ENCODE results near the gene CIB4. TPM values are rescaled to one million over a fixed set of nuclear protein-coding genes. Genes with fewer than 3 reads are reported as not detected.
"Not testable (repeated sequence)": the region's sequence is repeated elsewhere in the genome, so short reads cannot be mapped to it uniquely, and the experiment has no call there.

Gene CIB4
- total RNA-seq, 2 experiments from 2014 or later, result not detected

- peaks cover 5% of the 10 kb centered on the region for H3K9me3 Mint-ChIP-seq
- no peak overlapping the region for H3K27ac Mint-ChIP-seq
- peaks cover 10% of the 10 kb centered on the region for H3K27me3 Mint-ChIP-seq (ENCODE audit: low read depth)
- no peak for DNase-seq
- intact Hi-C loops (cut with micrococcal nuclease), result no loop called here
- CTCF ChIA-PET, result interaction anchor here (0.9 kb wide), 1 partner anchor 97 kb away, joined by 4 read pairs; no protein-coding TSS in a partner anchor
- no peak overlapping the region for H3K4me3 Mint-ChIP-seq
- no peaks in the 10 kb centered on the region for H3K4me1 Mint-ChIP-seq (ENCODE audit: low read depth)
- H3K36me3 Mint-ChIP-seq (ENCODE audit: low read depth), result no peaks in the 10 kb centered on the region
Measured at GRCh38 chr2:26674002-26674751, 33.0 kb upstream of the CIB4 start.

GRCh38 chr2:26672818-26673393, 31.7 kb upstream of the CIB4 start:
- CTCF ChIA-PET, result no interaction called here
- peaks cover 5% of the 10 kb centered on the region for H3K9me3 Mint-ChIP-seq
- no peaks in the 10 kb centered on the region for H3K36me3 Mint-ChIP-seq (ENCODE audit: low read depth)
- peaks cover 9% of the 10 kb centered on the region for H3K27me3 Mint-ChIP-seq (ENCODE audit: low read depth)
- no peak overlapping the region for H3K4me3 Mint-ChIP-seq
- no peak overlapping the region for H3K27ac Mint-ChIP-seq
- intact Hi-C loops (cut with micrococcal nuclease), result no loop called here
- no peak for DNase-seq
- no peaks in the 10 kb centered on the region for H3K4me1 Mint-ChIP-seq (ENCODE audit: low read depth)

DNA sequence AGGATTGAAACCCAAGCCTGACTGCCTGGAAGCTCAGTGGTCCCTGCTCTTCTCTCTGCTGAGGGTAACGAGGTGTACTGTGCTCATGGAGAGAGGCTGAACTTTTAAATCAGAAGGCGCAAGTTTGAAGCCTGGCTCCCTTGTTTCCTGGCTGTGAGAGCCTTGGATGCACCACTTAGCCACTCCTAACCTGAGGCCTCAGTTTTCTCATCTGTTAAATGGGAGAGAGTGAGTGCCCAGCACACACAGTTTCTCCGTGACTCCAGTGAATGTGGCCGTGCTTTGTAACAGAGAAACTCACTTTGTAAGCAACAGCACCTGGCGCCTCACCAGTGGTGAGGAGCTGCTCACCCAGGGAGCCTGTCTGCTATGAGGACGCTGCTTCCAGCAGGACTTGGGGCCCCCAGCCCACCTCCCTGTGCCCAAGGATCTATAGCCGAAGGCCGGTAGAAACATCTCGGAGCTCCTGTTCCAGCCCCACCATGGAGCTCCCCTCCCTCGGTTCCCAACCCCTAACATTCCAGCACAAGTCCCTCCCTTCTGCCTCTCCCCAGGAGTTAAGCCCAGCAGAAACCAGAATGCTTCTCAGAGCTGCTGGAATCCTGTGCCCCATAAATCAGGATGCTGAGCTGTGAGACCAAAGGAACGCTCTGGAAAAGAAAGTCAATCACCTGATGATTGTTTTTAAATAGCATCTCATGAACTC, 31.1 kb upstream of the CIB4 start:
- Mint-ChIP-seq H3K4me3 (no peak overlapping the region), H3K27me3 (ENCODE audit: low read depth) (peaks cover 9% of the 10 kb centered on the region), H3K36me3 (ENCODE audit: low read depth) (no peaks in the 10 kb centered on the region), H3K27ac (no peak overlapping the region), H3K4me1 (ENCODE audit: low read depth) (no peaks in the 10 kb centered on the region), H3K9me3 (no peaks in the 10 kb centered on the region)
- intact Hi-C loops (cut with micrococcal nuclease), result no loop called here
- CTCF ChIA-PET, result no interaction called here
- no peak for DNase-seq

GRCh38 chr2:26671691-26672090, 30.5 kb upstream of the CIB4 start:
- intact Hi-C loops (cut with micrococcal nuclease), result no loop called here
- CTCF ChIA-PET, result interaction anchor here (0.7 kb wide), 1 partner anchor 82 kb away, joined by 3 read pairs; no protein-coding TSS in a partner anchor
- Mint-ChIP-seq H3K27me3 (ENCODE audit: low read depth) (peaks cover 12% of the 10 kb centered on the region), H3K4me1 (ENCODE audit: low read depth) (no peaks in the 10 kb centered on the region), H3K4me3 (no peak overlapping the region), H3K27ac (no peak overlapping the region), H3K9me3 (no peaks in the 10 kb centered on the region), H3K36me3 (ENCODE audit: low read depth) (no peaks in the 10 kb centered on the region)
- no peak for DNase-seq

GRCh38 chr2:26670931-26671460, 29.8 kb upstream of the CIB4 start:
- intact Hi-C loops (cut with micrococcal nuclease), result no loop called here
- Mint-ChIP-seq H3K27me3 (ENCODE audit: low read depth) (peaks cover 14% of the 10 kb centered on the region), H3K4me1 (ENCODE audit: low read depth) (no peaks in the 10 kb centered on the region), H3K36me3 (ENCODE audit: low read depth) (no peaks in the 10 kb centered on the region), H3K27ac (no peak overlapping the region), H3K9me3 (no peaks in the 10 kb centered on the region), H3K4me3 (no peak overlapping the region)
- CTCF ChIA-PET, result interaction anchor here (0.7 kb wide), 1 partner anchor 82 kb away, joined by 3 read pairs; no protein-coding TSS in a partner anchor
- DNase-seq, result no peak

GRCh38 chr2:26670171-26670570, 29.0 kb upstream of the CIB4 start:
- H3K27ac Mint-ChIP-seq, result no peak overlapping the region
- DNase-seq, result no peak

GRCh38 chr2:26668856-26669750, 27.9 kb upstream of the CIB4 start:
- Mint-ChIP-seq H3K4me1 (ENCODE audit: low read depth) (no peaks in the 10 kb centered on the region), H3K9me3 (no peaks in the 10 kb centered on the region), H3K36me3 (ENCODE audit: low read depth) (no peaks in the 10 kb centered on the region), H3K27ac (no peak overlapping the region), H3K4me3 (no peak overlapping the region), H3K27me3 (ENCODE audit: low read depth) (peaks cover 18% of the 10 kb centered on the region)
- intact Hi-C loops (cut with micrococcal nuclease), result no loop called here
- CTCF ChIA-PET, result no interaction called here
- no peak for DNase-seq

More at GRCh38 chr2:26670171-26670570, 29.0 kb upstream of the CIB4 start:
- intact Hi-C loops (cut with micrococcal nuclease), result no loop called here
- no peaks in the 10 kb centered on the region for H3K9me3 Mint-ChIP-seq
- H3K27me3 Mint-ChIP-seq (ENCODE audit: low read depth), result peaks cover 18% of the 10 kb centered on the region
- no peaks in the 10 kb centered on the region for H3K36me3 Mint-ChIP-seq (ENCODE audit: low read depth)
- no peaks in the 10 kb centered on the region for H3K4me1 Mint-ChIP-seq (ENCODE audit: low read depth)
- CTCF ChIA-PET, result no interaction called here
- no peak overlapping the region for H3K4me3 Mint-ChIP-seq

- Mint-ChIP-seq H3K9me3 (no peaks in the 10 kb centered on the region), H3K27ac (no peak overlapping the region), H3K36me3 (ENCODE audit: low read depth) (no peaks in the 10 kb centered on the region), H3K4me1 (ENCODE audit: low read depth) (no peaks in the 10 kb centered on the region), H3K27me3 (ENCODE audit: low read depth) (peaks cover 18% of the 10 kb centered on the region), H3K4me3 (no peak overlapping the region)
- CTCF ChIA-PET, result no interaction called here
- DNase-seq, result no peak
- intact Hi-C loops (cut with micrococcal nuclease), result no loop called here
Measured at GRCh38 chr2:26668041-26668440, 26.9 kb upstream of the CIB4 start.

- intact Hi-C loops (cut with micrococcal nuclease), result no loop called here
- Mint-ChIP-seq H3K27me3 (ENCODE audit: low read depth) (peaks cover 18% of the 10 kb centered on the region), H3K27ac (no peak overlapping the region), H3K9me3 (no peaks in the 10 kb centered on the region), H3K4me1 (ENCODE audit: low read depth) (no peaks in the 10 kb centered on the region), H3K36me3 (ENCODE audit: low read depth) (no peaks in the 10 kb centered on the region), H3K4me3 (no peak overlapping the region)
- CTCF ChIA-PET, result no interaction called here
- DNase-seq, result no peak
Measured at GRCh38 chr2:26666671-26667070, 25.5 kb upstream of the CIB4 start.

GRCh38 chr2:26665296-26665695, 24.1 kb upstream of the CIB4 start:
- intact Hi-C loops (cut with micrococcal nuclease); H3K4me3 Mint-ChIP-seq; H3K9me3 Mint-ChIP-seq; H3K4me1 Mint-ChIP-seq (ENCODE audit: low read depth); DNase-seq; H3K36me3 Mint-ChIP-seq (ENCODE audit: low read depth); H3K27ac Mint-ChIP-seq: not testable (repeated sequence)
- CTCF ChIA-PET, result interaction anchor here (0.7 kb wide), 1 partner anchor 90 kb away, joined by 4 read pairs; no protein-coding TSS in a partner anchor
- peaks cover 18% of the 10 kb centered on the region for H3K27me3 Mint-ChIP-seq (ENCODE audit: low read depth)

GRCh38 chr2:26660363-26660962, 19.3 kb upstream of the CIB4 start:
- no peak overlapping the region for H3K4me3 Mint-ChIP-seq
- peaks cover 5% of the 10 kb centered on the region for H3K27me3 Mint-ChIP-seq (ENCODE audit: low read depth)
- H3K27ac Mint-ChIP-seq, result no peak overlapping the region
- peaks cover 15% of the 10 kb centered on the region for H3K9me3 Mint-ChIP-seq
- intact Hi-C loops (cut with micrococcal nuclease), result no loop called here
- DNase-seq, result no peak
- H3K36me3 Mint-ChIP-seq (ENCODE audit: low read depth), result no peaks in the 10 kb centered on the region
- H3K4me1 Mint-ChIP-seq (ENCODE audit: low read depth), result no peaks in the 10 kb centered on the region
- CTCF ChIA-PET, result interaction anchor here (0.6 to 1.1 kb wide), 3 partner anchors 158 to 1011 kb away, joined by 3 to 4 read pairs (median 3); no protein-coding TSS in a partner anchor

All from activated naive CD4-positive, alpha-beta T cell treated with anti-CD3 and anti-CD28 coated beads for 36 hours (primary cell).